Lower leg skin (tissue), 4 donors: ENCODE measurements around the gene CNOT4. TPM values are rescaled to one million over a fixed set of nuclear protein-coding genes. Genes with fewer than 3 reads are reported as not detected.

Experiments used
- DNase-seq, 2 donors: peaks; one replicate each; pipeline ENCODE4 v3.0.0-alpha.2; 2019; ENCODE audit warnings: low spot score in 2 of 2
- H3K4me3 ChIP-seq: fragments of 200-600 bp; sonication (generic); 2 replicates; pipeline ENCODE4 v1.5.1; 2017; ENCODE audit warnings: mild to moderate bottlenecking, low read depth; ENCODE audit not compliant: poor library complexity, severe bottlenecking
- POLR2A ChIP-seq, 2 donors: fragments of 450-650 bp; IDR thresholded peaks; one replicate each; pipeline ENCODE4 v1.6.1; 2016 to 2017; ENCODE audit warnings: antibody characterized with exemption in 2 of 2, mild to moderate bottlenecking in 1 of 2, moderate library complexity in 1 of 2
- WGBS, 2 donors: methylation state at CpG; one replicate each; pipeline ENCODE4 v1.1.5; 2018; 5-methylcytosine and 5-hydroxymethylcytosine counted together
- intact Hi-C: fragments of 100-400 bp; cut with DNase I; formaldehyde crosslinking; loops from one replicate; pipeline ENCODE4 v1.15.0; 2023; ENCODE audit warnings: low total_unique reads
- total RNA-seq, 4 donors: library from RNA; depleted of rRNA; stranded (reverse); fragments of >200 nt; gene quantifications; one replicate each; pipeline ENCODE4 v1.1.0, GENCODE V29; 2016
- TF ChIP-seq, protein P1 (sequence below), 3 donors: fragments of 450-650 bp; IDR thresholded peaks; one replicate each; pipeline ENCODE4 v1.5.1; 2016; ENCODE audit warnings: antibody characterized with exemption in 3 of 3, mild to moderate bottlenecking in 3 of 3, moderate library complexity in 2 of 3

Gene CNOT4
- total RNA-seq, 4 donors from 2014 or later: 13.4 to 20.4 (median 16.4) TPM

DNA sequence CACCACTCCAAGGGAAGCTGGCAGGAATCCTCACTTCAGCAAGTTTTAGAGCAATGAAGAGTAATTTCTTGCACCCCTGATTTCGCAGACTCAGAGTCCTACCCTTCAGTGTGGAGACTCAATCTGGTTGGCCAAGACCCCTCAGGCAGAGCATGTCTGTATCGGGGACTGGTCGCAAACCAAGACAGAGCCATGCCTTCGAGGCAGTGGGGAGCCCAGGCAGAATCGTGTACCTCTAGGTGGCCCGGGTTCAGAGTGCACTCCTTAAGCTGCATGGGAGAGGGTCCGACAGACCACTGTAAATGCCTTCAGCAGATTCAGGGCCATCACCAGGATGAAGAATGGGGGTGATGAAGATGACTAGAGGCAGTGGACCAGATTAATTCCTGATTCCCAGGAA, 181.4 kb downstream of the CNOT4 start:
- 89% methylated on average over 7 of the region's 7 CpGs for WGBS, 2 donors
- intact Hi-C loops: no loop called here
- no peak for TF ChIP-seq POLR2A (IDR thresholded peaks at IDR 0.05)
- TF ChIP-seq, protein P1, sequence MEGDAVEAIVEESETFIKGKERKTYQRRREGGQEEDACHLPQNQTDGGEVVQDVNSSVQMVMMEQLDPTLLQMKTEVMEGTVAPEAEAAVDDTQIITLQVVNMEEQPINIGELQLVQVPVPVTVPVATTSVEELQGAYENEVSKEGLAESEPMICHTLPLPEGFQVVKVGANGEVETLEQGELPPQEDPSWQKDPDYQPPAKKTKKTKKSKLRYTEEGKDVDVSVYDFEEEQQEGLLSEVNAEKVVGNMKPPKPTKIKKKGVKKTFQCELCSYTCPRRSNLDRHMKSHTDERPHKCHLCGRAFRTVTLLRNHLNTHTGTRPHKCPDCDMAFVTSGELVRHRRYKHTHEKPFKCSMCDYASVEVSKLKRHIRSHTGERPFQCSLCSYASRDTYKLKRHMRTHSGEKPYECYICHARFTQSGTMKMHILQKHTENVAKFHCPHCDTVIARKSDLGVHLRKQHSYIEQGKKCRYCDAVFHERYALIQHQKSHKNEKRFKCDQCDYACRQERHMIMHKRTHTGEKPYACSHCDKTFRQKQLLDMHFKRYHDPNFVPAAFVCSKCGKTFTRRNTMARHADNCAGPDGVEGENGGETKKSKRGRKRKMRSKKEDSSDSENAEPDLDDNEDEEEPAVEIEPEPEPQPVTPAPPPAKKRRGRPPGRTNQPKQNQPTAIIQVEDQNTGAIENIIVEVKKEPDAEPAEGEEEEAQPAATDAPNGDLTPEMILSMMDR (IDR thresholded peaks at IDR 0.05): no peak

DNA sequence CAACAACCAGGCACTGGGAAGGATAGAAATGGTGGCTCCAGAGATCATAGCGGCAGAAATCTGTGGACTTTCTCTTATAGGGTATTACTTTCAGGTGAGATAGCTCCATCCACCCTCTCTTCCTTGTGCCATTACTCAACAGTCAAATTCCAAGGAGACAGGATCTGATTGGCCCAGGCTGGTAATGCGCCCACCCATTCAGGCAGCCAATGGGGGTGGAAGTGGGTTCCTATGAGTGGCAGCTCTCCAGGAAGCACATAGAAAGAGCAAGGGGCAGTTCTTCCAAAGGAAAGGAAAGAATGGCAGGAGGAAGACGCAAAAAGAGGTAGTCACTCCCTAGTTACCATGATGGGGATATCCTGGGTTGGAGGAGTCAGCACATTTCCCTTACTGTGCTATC, 181.8 kb downstream of the CNOT4 start:
- intact Hi-C loops: no loop called here

More for the DNA sequence above, 181.4 kb downstream of the CNOT4 start:
- no peak overlapping the region for H3K4me3 ChIP-seq
- DNase-seq: peak in 1 of 2 donors; percentile 70

DNA sequence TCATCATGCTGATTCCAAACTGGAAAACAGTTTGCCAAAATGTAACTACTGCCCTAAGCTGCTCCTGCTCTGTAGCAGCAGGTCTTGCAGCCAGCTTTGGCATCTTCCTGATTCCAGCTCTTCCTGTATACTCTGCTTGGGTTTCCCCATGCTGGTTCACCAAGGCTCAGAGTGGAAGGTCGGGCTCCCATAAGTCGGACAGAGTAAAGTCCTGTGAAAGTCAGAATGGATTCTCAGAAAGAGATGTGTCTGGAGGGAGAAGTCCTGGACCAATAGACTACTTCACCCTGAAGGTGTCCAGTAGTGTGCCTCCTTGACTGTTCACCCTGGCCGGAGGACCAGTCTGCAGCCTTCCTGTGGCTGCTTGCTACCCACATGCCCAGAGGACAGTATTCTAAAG, 182.4 kb downstream of the CNOT4 start:
- 85 to 94% methylated on average over 3 of the region's 3 CpGs for WGBS, 2 donors
- no peak overlapping the region for H3K4me3 ChIP-seq
- TF ChIP-seq POLR2A (IDR thresholded peaks at IDR 0.05): no peak
- TF ChIP-seq, protein P1 (IDR thresholded peaks at IDR 0.05): no peak
- intact Hi-C loops: no loop called here
- DNase-seq: peak in 1 of 2 donors; percentile 50

More for the DNA sequence above, 181.8 kb downstream of the CNOT4 start:
- TF ChIP-seq, protein P1 (IDR thresholded peaks at IDR 0.05): no peak
- TF ChIP-seq POLR2A (IDR thresholded peaks at IDR 0.05): no peak
- no peak overlapping the region for H3K4me3 ChIP-seq
- WGBS, 2 donors: 93 to 98% methylated on average over 3 of the region's 3 CpGs
- DNase-seq: peak in 1 of 2 donors; percentile 50

DNA sequence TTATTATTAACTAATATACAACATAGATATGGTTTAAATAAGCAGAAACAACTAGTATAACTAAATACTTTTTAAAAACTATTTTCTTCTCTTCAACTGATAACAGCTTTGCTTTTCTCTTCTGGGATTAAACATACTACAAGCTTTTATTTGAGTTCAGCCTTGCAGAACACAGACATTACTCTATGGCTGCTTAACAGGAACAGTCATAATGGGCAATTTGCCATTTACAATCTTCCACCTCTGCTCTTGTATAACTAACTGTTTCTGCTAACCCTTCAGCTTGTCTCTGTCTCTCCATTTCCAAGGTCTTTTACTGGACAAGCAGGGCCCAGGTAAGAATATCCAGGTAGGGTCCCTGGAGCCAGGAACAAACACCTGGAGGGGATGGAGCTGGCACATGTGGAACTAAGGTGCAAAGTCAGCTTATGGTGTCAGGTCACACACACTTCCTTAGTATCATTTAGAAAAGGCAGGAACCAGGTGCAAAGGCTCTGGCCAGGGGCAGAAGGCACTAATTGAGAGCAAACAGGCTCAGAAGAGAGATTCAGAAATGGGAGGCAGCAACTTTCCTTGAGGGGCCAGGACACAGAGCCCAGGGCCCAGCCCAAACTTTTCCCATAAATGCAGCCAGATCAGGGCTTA, 183.1 kb downstream of the CNOT4 start:
- no peak for TF ChIP-seq POLR2A (IDR thresholded peaks at IDR 0.05)
- TF ChIP-seq, protein P1 (IDR thresholded peaks at IDR 0.05): no peak
- intact Hi-C loops: no loop called here
- H3K4me3 ChIP-seq: no peak overlapping the region
- peak in 1 of 2 donors; percentile 52 for DNase-seq

DNA sequence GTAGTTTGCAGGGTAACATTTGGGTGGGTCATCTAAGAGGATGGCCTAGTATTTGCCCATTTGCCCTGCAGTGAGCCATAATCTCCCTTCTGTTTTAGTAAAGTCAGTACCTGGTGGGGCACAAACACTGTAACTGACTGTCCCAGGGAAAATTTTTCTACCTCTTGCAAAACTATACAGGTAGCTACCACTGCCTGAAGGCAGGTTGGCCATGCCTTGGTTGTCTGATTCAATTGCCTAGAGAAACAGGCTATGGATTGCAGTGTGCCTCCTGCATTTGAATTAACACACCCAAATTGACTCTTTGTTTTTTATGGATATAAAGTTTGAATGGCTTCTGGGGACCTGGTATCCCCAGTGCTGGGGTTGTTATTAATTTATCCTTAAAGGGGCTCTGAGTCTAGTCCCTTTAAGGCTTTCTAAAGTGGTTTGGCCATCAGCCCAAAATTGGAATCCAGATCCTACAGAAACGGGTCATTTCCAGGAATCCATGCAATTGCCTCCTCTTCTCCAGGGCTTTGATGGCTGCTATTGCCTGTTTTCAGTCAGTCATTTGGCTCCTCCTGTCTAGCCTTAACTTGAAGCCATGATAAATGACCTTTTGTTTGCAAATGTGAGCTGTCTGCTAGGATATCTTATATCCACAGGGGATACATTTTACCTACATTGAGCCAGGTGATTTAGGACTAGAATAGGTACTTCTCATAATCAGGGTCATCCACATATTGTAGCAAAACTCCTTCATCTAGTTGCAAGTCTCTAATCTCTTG, 187.1 kb downstream of the CNOT4 start:
- DNase-seq: peak in 1 of 2 donors; percentile 15
- TF ChIP-seq, protein P1 (IDR thresholded peaks at IDR 0.05): no peak
- no peak for TF ChIP-seq POLR2A (IDR thresholded peaks at IDR 0.05)
- 32 to 37% methylated on average over 1 of the region's 1 CpG for WGBS, 2 donors
- intact Hi-C loops: no loop called here
- no peak overlapping the region for H3K4me3 ChIP-seq
